Measurements from ENCODE around the gene C2orf78.

GRCh38 chr2:73759904-73760303 is 24.1 kb upstream of the C2orf78 start:
- TF ChIP-seq CTCF (IDR thresholded peaks at IDR 0.05) (no peak), POLR2A (IDR thresholded peaks at IDR 0.05) (no peak), POLR2AphosphoS5 (IDR thresholded peaks at IDR 0.05; ENCODE audit: insufficient read depth in 1 of 2, low read depth in 1 of 2) (no peak)

All from vagina (tissue), 2 donors.